H54 (cell line): ENCODE results near the gene RTTN.

Experiments used
- DNase-seq: peaks from one replicate; pipeline ENCODE4 v3.0.0; 2011; ENCODE audit warnings: low spot score, mixed read lengths; ENCODE audit not compliant: insufficient read length
- FAIRE-seq: peaks from 3 replicates; lab custom pipeline; 2011; peaks lifted over from hg19 to GRCh38; lab: Jason Lieb, UNC
- POLR2A ChIP-seq: IDR thresholded peaks from 2 replicates; pipeline ENCODE4 v1.6.1; 2011; ENCODE audit warnings: low read depth, mild to moderate bottlenecking, low read length

The RTTN gene

GRCh38 chr18:70154591-70155194 is 50.8 kb downstream of the RTTN start:
- DNase-seq (peak; percentile 3), FAIRE-seq (peak; percentile 93)
- TF ChIP-seq POLR2A, result no peak

GRCh38 chr18:70151614-70152013 is 53.9 kb downstream of the RTTN start:
- FAIRE-seq (no peak), DNase-seq (no peak)

GRCh38 chr18:70149616-70150301 is 55.7 kb downstream of the RTTN start:
- DNase-seq (no peak), FAIRE-seq (no peak)
- no peak for TF ChIP-seq POLR2A

More at GRCh38 chr18:70151614-70152013, 53.9 kb downstream of the RTTN start:
- TF ChIP-seq POLR2A, result no peak

- no peak for FAIRE-seq
Measured at GRCh38 chr18:70149156-70149555, 56.3 kb downstream of the RTTN start.

GRCh38 chr18:70148039-70148938 is 57.2 kb downstream of the RTTN start:
- TF ChIP-seq POLR2A, result no peak
- FAIRE-seq, result no peak
- no peak for DNase-seq

More at GRCh38 chr18:70149156-70149555, 56.3 kb downstream of the RTTN start:
- DNase-seq, result no peak
- no peak for TF ChIP-seq POLR2A

GRCh38 chr18:70146174-70146573 is 59.3 kb downstream of the RTTN start:
- FAIRE-seq (no peak), DNase-seq (no peak)
- TF ChIP-seq POLR2A, result no peak

- no peak for TF ChIP-seq POLR2A
- DNase-seq, result no peak
- no peak for FAIRE-seq
Measured at GRCh38 chr18:70142001-70142400, 63.5 kb downstream of the RTTN start.

GRCh38 chr18:70139138-70139537 is 66.3 kb downstream of the RTTN start:
- TF ChIP-seq POLR2A, result no peak
- FAIRE-seq (no peak), DNase-seq (no peak)

- FAIRE-seq, result no peak
- TF ChIP-seq POLR2A, result no peak
- DNase-seq, result no peak
Measured at GRCh38 chr18:70135604-70136003, 69.9 kb downstream of the RTTN start.

- no peak for TF ChIP-seq POLR2A
- peak; percentile 96 for FAIRE-seq
- DNase-seq, result no peak
Measured at GRCh38 chr18:70132999-70133398, 72.5 kb downstream of the RTTN start.

GRCh38 chr18:70128271-70128670 is 77.2 kb downstream of the RTTN start:
- DNase-seq (no peak), FAIRE-seq (no peak)
- TF ChIP-seq POLR2A, result no peak

- FAIRE-seq, result no peak
- DNase-seq, result no peak
- TF ChIP-seq POLR2A, result no peak
Measured at GRCh38 chr18:70127359-70127758, 78.1 kb downstream of the RTTN start.

- FAIRE-seq (no peak), DNase-seq (no peak)
- no peak for TF ChIP-seq POLR2A
Measured at GRCh38 chr18:70126832-70127231, 78.7 kb downstream of the RTTN start.

GRCh38 chr18:70124139-70124538 is 81.3 kb downstream of the RTTN start:
- no peak for TF ChIP-seq POLR2A
- no peak for DNase-seq
- no peak for FAIRE-seq
